Nasal cavity respiratory epithelium epithelial cell of viscerocranial mucosa (primary cell): Measurements from ENCODE around the gene CD200R1L. TPM values are rescaled to one million over a fixed set of nuclear protein-coding genes. Genes with fewer than 3 reads are reported as not detected.

ENCODE experiments used
- total RNA-seq: library from RNA; depleted of rRNA; stranded (reverse); fragments of >200 nt; gene quantifications from 2 replicates; pipeline ENCODE4 v1.2.3, GENCODE V29; 2014

The CD200R1L gene
- not detected in 2 replicates for total RNA-seq

GRCh38 chr3:112846764-112847163, at the start of gene CD200R1L:
CD200R1L (minus strand) TSS chr3:112846864; CDS start chr3:112829367, 17,497 bp downstream.

Other genes starting within 250 kb of the CD200R1L start
- gene CCDC80, start 205.7 kb downstream of the CD200R1L start, total RNA-seq, result 9.9 and 38.5 TPM in 2 replicates
- gene CD200R1, start 128.2 kb upstream of the CD200R1L start, total RNA-seq, result under 0.01 and 0.07 TPM in 2 replicates
- gene GTPBP8, start 144.1 kb upstream of the CD200R1L start, total RNA-seq, result 29.0 and 30.8 TPM in 2 replicates